HepG2 (cell line): ENCODE data around the gene RNU7-1. TPM values are rescaled to one million over a fixed set of nuclear protein-coding genes. Genes with fewer than 3 reads are reported as not detected.
A peak's percentile ranks its signal among the peaks of the same experiment; 100 is the strongest.

Experiments used
- ATAC-seq: fragments of 200-7000 bp; cut with Tn5 transposase; 3 replicates; pipeline ENCODE4 v1.9.1; 2020; ENCODE audit warnings: mild to moderate bottlenecking, moderate library complexity
- BruUV-seq: library from RNA; stranded (reverse); fragments of 400-500 nt; replicated peaks from 2 replicates; lab custom pipeline; 2021; lab: Mats Ljungman, UMichigan
- CTCF ChIA-PET: fragments of 300-600 bp; formaldehyde crosslinking; extraction: SDS; loops from one replicate; lab custom pipeline; 2021; ENCODE audit warnings: low total read pairs, inconsistent platforms, low intra/inter-chr PET ratio; lab: Yijun Ruan, JAX
- POLR2A ChIA-PET: fragments of 350-600 bp; sonication (Branson Sonifier 250); formaldehyde crosslinking; loops from one replicate; lab custom pipeline; 2020; ENCODE audit warnings: antibody characterized with exemption, inconsistent platforms; lab: Yijun Ruan, JAX
- DNase-seq: peaks from one replicate; pipeline ENCODE4 v3.0.0-alpha.2; 2015; ENCODE audit warnings: low spot score
- FAIRE-seq: peaks from 3 replicates; lab custom pipeline; 2011; peaks lifted over from hg19 to GRCh38; lab: Jason Lieb, UNC
- H2AFZ ChIP-seq: one replicate; pipeline ENCODE4 v1.6.1; 2011; ENCODE audit warnings: low read length, inconsistent platforms
- H3K27ac ChIP-seq: fragments of 300-600 bp; 3 replicates; pipeline ENCODE4 v1.8.0; 2011; ENCODE audit warnings: mixed run types, mild to moderate bottlenecking, mixed read lengths, low read length, inconsistent platforms; ENCODE audit not compliant: insufficient read depth; ENCODE audit errors: extremely low read length
- H3K27me3 ChIP-seq, 2 experiments: fragments of 200-600 bp in 1 of 2; 2 replicates in 1 of 2; 3 replicates in 1 of 2; pipeline versions ENCODE4 v1.6.0 to v1.8.0; 2011; ENCODE audit warnings: low read length in 2 of 2, mild to moderate bottlenecking in 2 of 2, moderate library complexity in 2 of 2, inconsistent platforms in 1 of 2; ENCODE audit not compliant: insufficient read depth in 2 of 2, control insufficient read depth in 1 of 2
- H3K36me3 ChIP-seq, 2 experiments: fragments of 200-600 bp in 1 of 2; replicated peaks in 1 of 2; 2 replicates in 1 of 2; 3 replicates in 1 of 2; pipeline versions ENCODE4 v1.5.1 to v1.8.0; 2011; ENCODE audit warnings: low read length in 2 of 2, inconsistent platforms in 1 of 2; ENCODE audit not compliant: insufficient read depth in 2 of 2, control insufficient read depth in 1 of 2
- H3K4me1 ChIP-seq: 2 replicates; pipeline ENCODE4 v1.5.1; 2012; ENCODE audit warnings: low read length, inconsistent platforms; ENCODE audit not compliant: insufficient read depth
- H3K4me2 ChIP-seq: 2 replicates; pipeline ENCODE4 v1.6.0; 2011; ENCODE audit warnings: low read depth, low read length, inconsistent platforms
- H3K4me3 ChIP-seq, 3 experiments: fragments of 200-600 bp in 1 of 3; sonication (generic), shearing (Covaris generic) in 1 of 3; replicated peaks in 1 of 3; 2 replicates each; pipeline ENCODE4 v1.5.1; 2011 to 2016; ENCODE audit warnings: low read length in 3 of 3, inconsistent platforms in 2 of 3, low read depth in 2 of 3, mild to moderate bottlenecking in 2 of 3, control low read depth in 1 of 3, mixed read lengths in 1 of 3; ENCODE audit not compliant: insufficient read depth in 1 of 3
- H3K79me2 ChIP-seq: one replicate; pipeline ENCODE4 v1.6.1; 2011; ENCODE audit warnings: low read length, inconsistent platforms; ENCODE audit not compliant: insufficient read depth
- H3K9ac ChIP-seq: 2 replicates; pipeline ENCODE4 v1.6.0; 2011; ENCODE audit warnings: mild to moderate bottlenecking, low read depth, low read length, inconsistent platforms; ENCODE audit not compliant: insufficient read depth
- H3K9me3 ChIP-seq: 2 replicates; pipeline ENCODE4 v1.5.1; 2012; ENCODE audit warnings: mild to moderate bottlenecking, low read length
- H4K20me1 ChIP-seq: 2 replicates; pipeline ENCODE4 v1.6.0; 2011; ENCODE audit warnings: inconsistent platforms, mild to moderate bottlenecking, low read length, moderate library complexity; ENCODE audit not compliant: insufficient read depth
- FOSL2 ChIP-seq: sonication (generic); formaldehyde crosslinking; IDR thresholded peaks from 2 replicates; pipeline ENCODE4 v1.4.0; 2020; ENCODE audit warnings: missing genetic modification reagents
- FOXP4 ChIP-seq: sonication (generic); formaldehyde crosslinking; IDR thresholded peaks from 2 replicates; pipeline ENCODE4 v1.4.0; 2020; ENCODE audit warnings: missing genetic modification reagents
- JARID2 ChIP-seq: sonication (generic); formaldehyde crosslinking; IDR thresholded peaks from 2 replicates; pipeline ENCODE4 v1.8.1; 2023; ENCODE audit warnings: missing genetic modification reagents, inconsistent platforms; ENCODE audit not compliant: insufficient replicate concordance
- STAG1 ChIP-seq: sonication (generic); formaldehyde crosslinking; IDR thresholded peaks from 2 replicates; pipeline ENCODE4 v1.4.0; 2020; ENCODE audit warnings: missing genetic modification reagents
- TBL1XR1 ChIP-seq: fragments of 150-350 bp; IDR thresholded peaks from 2 replicates; pipeline ENCODE4 v1.6.1; 2014; ENCODE audit warnings: borderline replicate concordance, low read length; ENCODE audit not compliant: partially characterized antibody
- WGBS: methylation state at CpG from one replicate; pipeline ENCODE4 v1.1.6; 2017; ENCODE audit warnings: low lambda C conversion rate; 5-methylcytosine and 5-hydroxymethylcytosine counted together
- in situ Hi-C: cut with HindIII; loops from 2 replicates; pipeline ENCODE4 v1.10.0; 2017; ENCODE audit warnings: low pct_unique_long_range_greater_than_20kb; ENCODE audit not compliant: extremely low pct_ligation_motif_present
- intact Hi-C: fragments of 100-400 bp; cut with micrococcal nuclease; formaldehyde crosslinking; loops from one replicate; pipeline ENCODE4 v1.10.0; 2022; ENCODE audit not compliant: unreplicated experiment
- polyA plus RNA-seq, 8 experiments: library from polyadenylated mRNA; depleted of rRNA in 3 of 8; stranded (reverse) in 7 of 8; unstranded in 1 of 8; fragments of >200 nt; fragmentation: Illumina TruSeq in 4 of 8; extraction: Trizol in 4 of 8; gene quantifications; 2 replicates each; pipeline versions ENCODE4 v1.2.1 to v1.2.3, GENCODE V29; 2011 to 2016; ENCODE audit warnings: low read depth in 4 of 8, missing spikeins in 1 of 8, mixed read lengths in 1 of 8; ENCODE audit not compliant: insufficient read depth in 1 of 8
- total RNA-seq, 5 experiments: library from RNA; depleted of rRNA; stranded (reverse); fragments of >200 nt; fragmentation: Illumina TruSeq; extraction: Trizol; gene quantifications; 2 replicates each; pipeline ENCODE4 v1.2.3, GENCODE V29; 2016; ENCODE audit warnings: low read depth in 1 of 5

Gene RNU7-1
- total and polyA plus RNA-seq, 2 of the 13 experiments (the other 11 are each of a cell fraction or from before 2014, with no cell fraction given) = not detected

- intact Hi-C loops (no loop called here), in situ Hi-C loops (no loop called here)
- H4K20me1 ChIP-seq = no peaks in the 10 kb centered on the region
- no peak overlapping the region for H2AFZ ChIP-seq
- no peaks in the 10 kb centered on the region for H3K79me2 ChIP-seq
- TF ChIP-seq FOSL2 = peak; percentile 62
- TF ChIP-seq TBL1XR1 = no peak
- no peak for TF ChIP-seq FOXP4 (CRISPR knock-in tag)
- TF ChIP-seq STAG1 (CRISPR knock-in tag) = no peak
- no peak for TF ChIP-seq JARID2
- H3K4me1 ChIP-seq = peaks cover 34% of the 10 kb centered on the region
- peaks cover 3 to 26% of the 10 kb centered on the region in 2 experiments; a peak in 3 of 5 replicates for H3K36me3 ChIP-seq
- no TSS peak for BruUV-seq
- H3K27me3 ChIP-seq = no peaks in the 10 kb centered on the region
- DNase-seq (no peak), FAIRE-seq (no peak), ATAC-seq (no peak)
- POLR2A ChIA-PET = interaction anchor here (0.8 kb wide), 1 partner anchor 49 kb away, joined by 3 read pairs; the partner anchor contains the start of gene SPSB2
- H3K9ac ChIP-seq = no peak overlapping the region
- 95% methylated on average over 5 of the region's 9 CpGs for WGBS
- H3K27ac ChIP-seq = no peak overlapping the region
- H3K4me2 ChIP-seq = no peak overlapping the region
- no peaks in the 10 kb centered on the region for H3K9me3 ChIP-seq
- CTCF ChIA-PET = no interaction called here
- no peak overlapping the region for H3K4me3 ChIP-seq
These were observed 21.3 kb upstream of the RNU7-1 start for GRCh38 chr12:6921996-6922946.
